Hepatocyte (in vitro differentiated cells): ENCODE data around the gene SPESP1.

Experiments used
- CTCF ChIP-seq: fragments of 200-600 bp; sonication (generic); IDR thresholded peaks from 2 replicates; pipeline ENCODE4 v1.5.1; 2016; ENCODE audit warnings: antibody characterized with exemption, mild to moderate bottlenecking; ENCODE audit not compliant: poor library complexity
- EZH2 ChIP-seq: fragments of 200-600 bp; sonication (generic); IDR thresholded peaks from 2 replicates; pipeline ENCODE4 v1.6.1; 2016; ENCODE audit warnings: antibody characterized with exemption, mild to moderate bottlenecking, borderline replicate concordance

- TF ChIP-seq CTCF = no peak
- TF ChIP-seq EZH2 = no peak
Measured at GRCh38 chr15:68897016-68897415, 33.3 kb upstream of the SPESP1 start.
